ENCODE results near the gene TAMALIN.
A peak's percentile ranks its signal among the peaks of the same experiment; 100 is the strongest.

TAMALIN gene

GRCh38 chr12:52035190-52035589 lies 28.4 kb downstream of the TAMALIN start:
- H3K9me3 Mint-ChIP-seq: no peaks in the 10 kb centered on the region
- no peak overlapping the region for H3K27ac Mint-ChIP-seq
- DNase-seq (ENCODE audit: low spot score in 2 of 2) (no peak), ATAC-seq (no peak)
- peaks cover 13% of the 10 kb centered on the region for H3K36me3 Mint-ChIP-seq
- peaks cover 54% of the 10 kb centered on the region for H3K4me1 Mint-ChIP-seq
- peak overlapping the region; percentile 68 for H3K4me3 Mint-ChIP-seq

GRCh38 chr12:52035926-52036325 lies 29.2 kb downstream of the TAMALIN start:
- Mint-ChIP-seq H3K27ac (no peak overlapping the region), H3K9me3 (no peaks in the 10 kb centered on the region), H3K4me3 (peak overlapping the region; percentile 68), H3K4me1 (peaks cover 61% of the 10 kb centered on the region), H3K36me3 (peaks cover 13% of the 10 kb centered on the region)
- DNase-seq (ENCODE audit: low spot score in 2 of 2) (no peak), ATAC-seq (no peak)

DNA sequence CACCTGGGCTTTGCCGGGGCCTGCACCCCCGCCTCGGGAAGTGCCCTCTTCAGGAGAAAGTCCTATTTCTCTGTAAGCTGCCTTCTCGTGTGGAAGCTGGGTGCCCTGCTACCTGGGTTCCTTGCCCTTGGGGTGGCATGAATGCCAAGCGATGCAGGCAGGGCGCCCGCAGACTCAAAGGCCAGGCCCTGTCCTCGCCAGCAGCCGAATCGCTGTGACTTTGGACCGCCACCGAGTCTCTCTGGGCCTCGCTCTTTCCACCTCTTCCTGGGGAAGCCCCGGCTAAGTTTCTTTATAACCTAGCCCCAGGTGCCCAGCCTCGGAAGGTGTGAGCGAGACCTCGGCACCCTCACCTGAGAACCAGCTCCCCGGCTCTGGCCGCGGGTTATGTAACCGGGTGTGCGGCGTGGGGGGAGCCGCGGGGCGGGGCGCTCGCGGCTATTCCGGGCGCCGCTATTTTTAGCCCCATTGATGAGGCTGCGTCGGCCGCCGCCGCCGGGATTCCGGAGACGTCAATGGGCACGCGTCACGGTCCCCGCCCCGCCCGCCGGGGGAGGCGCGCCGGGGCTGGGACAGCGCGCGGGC lies 29.9 kb downstream of the TAMALIN start:
- H3K4me3 Mint-ChIP-seq: peak overlapping the region; percentile 68
- peaks cover 65% of the 10 kb centered on the region for H3K4me1 Mint-ChIP-seq
- peak; percentile 65 to 84 for DNase-seq (ENCODE audit: low spot score in 2 of 2)
- H3K36me3 Mint-ChIP-seq: peaks cover 13% of the 10 kb centered on the region
- no peak overlapping the region for H3K27ac Mint-ChIP-seq
- no peaks in the 10 kb centered on the region for H3K9me3 Mint-ChIP-seq
- ATAC-seq: peak; percentile 61

- H3K9me3 Mint-ChIP-seq: no peaks in the 10 kb centered on the region
- peaks cover 19% of the 10 kb centered on the region for H3K36me3 Mint-ChIP-seq
- H3K27ac Mint-ChIP-seq: peak overlapping the region; percentile 41
- DNase-seq (ENCODE audit: low spot score in 2 of 2): no peak
- H3K4me3 Mint-ChIP-seq: peak overlapping the region; percentile 68
- peaks cover 67% of the 10 kb centered on the region for H3K4me1 Mint-ChIP-seq
- ATAC-seq: no peak
Observed at GRCh38 chr12:52037248-52037861, 30.6 kb downstream of the TAMALIN start.

DNA sequence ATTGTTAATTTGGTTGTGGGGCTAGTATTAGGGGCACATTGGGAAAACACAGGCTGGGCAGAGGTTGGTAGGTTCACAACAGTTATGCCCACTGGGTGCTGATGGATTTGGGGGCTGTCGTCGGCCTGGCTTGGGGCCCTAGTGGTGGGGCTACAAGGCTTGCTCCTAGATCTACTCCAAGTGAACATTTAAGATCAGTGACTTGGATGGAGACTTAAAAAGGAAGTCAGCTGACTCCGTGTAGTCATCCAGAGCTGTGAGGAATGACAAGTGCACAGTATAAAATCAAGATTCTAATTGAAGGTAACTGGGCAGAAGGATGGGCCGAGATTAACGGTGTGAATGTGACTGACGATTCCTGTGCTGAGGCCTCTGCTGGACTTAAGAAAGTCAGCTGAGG lies 31.7 kb downstream of the TAMALIN start:
- peaks cover 62% of the 10 kb centered on the region for H3K4me1 Mint-ChIP-seq
- no peak for ATAC-seq
- DNase-seq (ENCODE audit: low spot score in 2 of 2): no peak
- peaks cover 15% of the 10 kb centered on the region for H3K36me3 Mint-ChIP-seq
- peak overlapping the region; percentile 41 for H3K27ac Mint-ChIP-seq
- no peaks in the 10 kb centered on the region for H3K9me3 Mint-ChIP-seq
- peak overlapping the region; percentile 68 for H3K4me3 Mint-ChIP-seq

GRCh38 chr12:52041035-52041434 lies 34.3 kb downstream of the TAMALIN start:
- Mint-ChIP-seq H3K9me3 (no peaks in the 10 kb centered on the region), H3K27ac (no peak overlapping the region), H3K4me1 (peaks cover 53% of the 10 kb centered on the region), H3K4me3 (no peak overlapping the region), H3K36me3 (peaks cover 6% of the 10 kb centered on the region)
- ATAC-seq (no peak), DNase-seq (ENCODE audit: low spot score in 2 of 2) (no peak)

- Mint-ChIP-seq H3K27ac (peak overlapping the region; percentile 87), H3K4me1 (peaks cover 50% of the 10 kb centered on the region)
Observed at GRCh38 chr12:52041695-52042123, 35.0 kb downstream of the TAMALIN start.

DNA sequence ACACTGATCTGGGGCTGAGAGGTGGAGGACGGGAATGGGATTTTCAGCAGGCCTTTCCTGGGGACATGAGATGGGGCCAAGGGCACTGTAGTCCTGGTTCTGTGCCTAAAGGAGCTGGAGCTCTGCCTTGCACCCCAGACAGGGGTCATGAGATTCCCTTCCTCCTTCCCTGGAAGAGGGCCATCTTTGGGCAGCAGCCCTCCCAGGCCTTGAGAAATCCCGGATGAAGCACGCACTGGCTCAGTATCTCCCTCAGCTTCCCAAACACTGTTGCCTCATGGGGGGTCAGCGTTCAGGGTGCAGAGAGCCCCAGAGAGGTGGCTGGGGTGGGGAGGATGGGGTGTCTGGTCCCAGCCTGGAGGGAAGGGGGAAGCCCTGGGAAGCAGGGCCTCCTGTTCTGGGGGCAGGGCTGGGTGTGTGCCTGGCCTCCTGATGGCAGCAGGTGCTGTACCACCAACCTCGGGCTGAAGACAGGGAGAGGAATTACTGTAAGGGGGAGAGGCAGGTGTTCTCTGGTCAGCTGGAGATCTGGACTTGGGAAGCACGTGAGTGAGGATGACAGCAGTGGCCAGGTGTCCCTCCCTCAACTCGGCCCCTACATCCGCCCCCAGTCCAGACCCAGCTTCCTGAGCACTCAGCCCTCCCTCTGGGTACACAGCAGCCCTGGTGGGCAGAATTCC lies 36.1 kb downstream of the TAMALIN start:
- peaks cover 50% of the 10 kb centered on the region for H3K4me1 Mint-ChIP-seq
- peak overlapping the region; percentile 87 for H3K27ac Mint-ChIP-seq
- DNase-seq (ENCODE audit: low spot score in 2 of 2) (no peak), ATAC-seq (no peak)
- no peak overlapping the region for H3K4me3 Mint-ChIP-seq
- H3K9me3 Mint-ChIP-seq: no peaks in the 10 kb centered on the region
- peaks cover 12% of the 10 kb centered on the region for H3K36me3 Mint-ChIP-seq

More at GRCh38 chr12:52041695-52042123, 35.0 kb downstream of the TAMALIN start:
- Mint-ChIP-seq H3K9me3 (no peaks in the 10 kb centered on the region), H3K36me3 (peaks cover 6% of the 10 kb centered on the region), H3K4me3 (peak overlapping the region; percentile 56)
- peak; percentile 14 for ATAC-seq
- no peak for DNase-seq (ENCODE audit: low spot score in 2 of 2)

DNA sequence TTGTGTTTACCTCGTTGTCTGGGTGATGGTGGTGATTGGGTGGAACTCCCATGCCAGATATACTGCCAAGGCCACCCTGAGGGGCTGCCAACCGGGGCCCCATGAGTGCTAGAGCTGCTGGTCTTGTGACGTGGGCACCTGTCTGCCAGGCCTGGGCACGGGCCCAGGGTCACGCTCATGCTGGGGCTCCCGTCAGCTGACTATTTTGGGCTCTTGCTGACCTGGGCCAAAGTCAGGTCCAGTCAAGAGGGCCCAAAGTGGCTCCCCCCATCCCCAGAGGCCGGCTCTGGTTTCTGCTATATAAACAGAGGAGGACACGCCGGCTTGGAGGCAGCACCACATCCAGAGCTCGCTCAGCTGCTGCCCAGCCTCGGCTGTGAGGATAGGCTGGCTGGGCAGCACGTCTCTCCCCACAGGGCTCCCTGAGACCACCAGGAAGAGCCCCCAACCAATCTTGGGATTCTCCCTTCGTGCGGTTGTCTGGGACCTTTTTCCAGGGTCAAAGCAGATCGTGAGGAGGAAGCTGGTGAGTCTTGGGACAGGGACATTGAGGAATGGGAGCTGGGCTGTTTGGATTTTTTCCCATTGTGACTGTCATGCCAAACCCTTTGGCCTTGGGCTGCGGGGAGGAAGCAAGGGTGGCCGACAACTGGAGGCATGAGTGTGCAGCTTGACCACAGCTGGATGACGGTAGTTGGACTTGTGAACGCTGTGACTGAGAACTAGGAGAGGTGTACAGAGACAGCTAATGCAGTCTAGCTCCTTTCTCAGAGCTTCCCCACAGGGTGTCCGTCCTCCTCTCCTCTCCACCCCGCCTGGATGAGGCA lies 36.9 kb downstream of the TAMALIN start:
- H3K4me1 Mint-ChIP-seq: peaks cover 43% of the 10 kb centered on the region
- no peak overlapping the region for H3K4me3 Mint-ChIP-seq
- H3K9me3 Mint-ChIP-seq: no peaks in the 10 kb centered on the region
- no peak for ATAC-seq
- peaks cover 12% of the 10 kb centered on the region for H3K36me3 Mint-ChIP-seq
- H3K27ac Mint-ChIP-seq: peak overlapping the region; percentile 87
- no peak for DNase-seq (ENCODE audit: low spot score in 2 of 2)

GRCh38 chr12:52044292-52044983 lies 37.7 kb downstream of the TAMALIN start:
- DNase-seq (ENCODE audit: low spot score in 2 of 2) (no peak), ATAC-seq (no peak)
- Mint-ChIP-seq H3K9me3 (no peaks in the 10 kb centered on the region), H3K4me3 (no peak overlapping the region), H3K36me3 (peaks cover 12% of the 10 kb centered on the region), H3K27ac (no peak overlapping the region), H3K4me1 (peaks cover 45% of the 10 kb centered on the region)

GRCh38 chr12:52045794-52046199 lies 39.1 kb downstream of the TAMALIN start:
- no peak for ATAC-seq
- no peak for DNase-seq (ENCODE audit: low spot score in 2 of 2)
- Mint-ChIP-seq H3K4me1 (peaks cover 44% of the 10 kb centered on the region), H3K9me3 (no peaks in the 10 kb centered on the region), H3K4me3 (no peak overlapping the region), H3K36me3 (peaks cover 20% of the 10 kb centered on the region), H3K27ac (peak overlapping the region; percentile 88)

DNA sequence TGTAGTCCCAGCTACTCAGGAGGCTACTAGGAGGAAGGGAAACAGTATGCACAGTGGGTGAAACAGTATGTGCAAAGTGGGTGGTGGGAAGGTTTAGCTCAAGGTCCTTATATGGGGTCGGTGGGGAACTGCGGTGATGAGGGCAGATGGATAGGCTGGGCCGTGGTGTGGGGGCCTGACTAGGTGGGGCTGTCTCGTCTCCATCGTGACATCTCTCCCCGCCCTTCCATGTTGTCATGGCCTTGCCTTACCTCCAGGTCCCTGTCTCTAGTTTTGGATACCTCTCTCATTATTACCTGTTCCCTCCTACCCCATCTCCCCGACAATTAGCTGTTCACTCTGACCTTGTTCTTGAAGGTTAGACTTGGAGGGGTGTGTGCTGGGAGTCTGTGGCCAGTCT lies 40.1 kb downstream of the TAMALIN start:
- Mint-ChIP-seq H3K36me3 (peaks cover 29% of the 10 kb centered on the region), H3K9me3 (no peaks in the 10 kb centered on the region), H3K4me3 (no peak overlapping the region), H3K27ac (no peak overlapping the region), H3K4me1 (peaks cover 44% of the 10 kb centered on the region)
- DNase-seq (ENCODE audit: low spot score in 2 of 2) (no peak), ATAC-seq (no peak)

GRCh38 chr12:52049286-52049685 lies 42.5 kb downstream of the TAMALIN start:
- H3K4me1 Mint-ChIP-seq: peaks cover 60% of the 10 kb centered on the region
- ATAC-seq: no peak

DNA sequence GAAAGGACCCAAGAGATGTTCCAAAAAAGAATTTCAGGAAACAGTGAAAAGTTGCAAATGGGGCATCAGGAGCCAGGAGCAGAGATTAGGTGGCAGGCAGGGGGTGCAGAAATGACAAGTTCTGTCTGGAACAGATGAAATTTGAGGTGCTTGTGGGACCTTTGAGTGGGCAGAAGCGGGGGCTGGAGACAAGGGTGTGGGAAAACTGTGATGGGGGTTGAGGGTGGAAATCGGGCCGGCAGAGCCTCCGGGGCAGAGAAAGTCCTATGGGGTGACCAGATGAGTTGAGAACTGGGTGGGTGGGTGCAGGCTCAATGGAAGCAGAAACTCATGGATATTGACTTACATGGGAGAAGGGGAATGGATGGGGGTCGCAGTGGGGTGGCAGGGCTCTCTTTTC lies 42.9 kb downstream of the TAMALIN start:
- no peaks in the 10 kb centered on the region for H3K9me3 Mint-ChIP-seq
- DNase-seq (ENCODE audit: low spot score in 2 of 2): no peak
- no peak for ATAC-seq
- H3K36me3 Mint-ChIP-seq: peaks cover 50% of the 10 kb centered on the region
- peak overlapping the region; percentile 96 for H3K27ac Mint-ChIP-seq
- peak overlapping the region; percentile 96 for H3K4me3 Mint-ChIP-seq
- peaks cover 63% of the 10 kb centered on the region for H3K4me1 Mint-ChIP-seq

More at GRCh38 chr12:52049286-52049685, 42.5 kb downstream of the TAMALIN start:
- Mint-ChIP-seq H3K27ac (peak overlapping the region; percentile 96), H3K4me3 (peak overlapping the region; percentile 96), H3K36me3 (peaks cover 46% of the 10 kb centered on the region), H3K9me3 (no peaks in the 10 kb centered on the region)
- no peak for DNase-seq (ENCODE audit: low spot score in 2 of 2)

All from stimulated activated effector memory CD8-positive, alpha-beta T cell treated with anti-CD3 and anti-CD28 coated beads, Interleukin-12 subunit alpha, Interleukin-12 subunit beta, amount 100 ng/mL, for 72 hours (primary cell).